K562 (cell line): Measurements from ENCODE around the gene ANK3. TPM values are rescaled to one million over a fixed set of nuclear protein-coding genes. Genes with fewer than 3 reads are reported as not detected.

Experiments used
- GATA2 ChIP-seq: sonication (generic); formaldehyde crosslinking; IDR thresholded peaks from 2 replicates; pipeline ENCODE4 v1.4.0; 2020; ENCODE audit warnings: mild to moderate bottlenecking, missing genetic modification reagents
- HDAC3 ChIP-seq: fragments of 450-650 bp; IDR thresholded peaks from 2 replicates; pipeline ENCODE4 v1.6.1; 2018; ENCODE audit warnings: borderline replicate concordance, mild to moderate bottlenecking, moderate library complexity; ENCODE audit not compliant: partially characterized antibody
- HNRNPLL ChIP-seq: fragments of 200-400 bp; formaldehyde crosslinking; IDR thresholded peaks from 2 replicates; pipeline ENCODE4 v1.6.1; 2017; ENCODE audit warnings: low read length, low read depth, mild to moderate bottlenecking; ENCODE audit not compliant: poor library complexity, severe bottlenecking
- POLR2AphosphoS2 ChIP-seq: IDR thresholded peaks from 2 replicates; pipeline ENCODE4 v1.6.1; 2012; ENCODE audit warnings: low read length, improper control_type of control experiment
- RFX5 ChIP-seq: IDR thresholded peaks from 2 replicates; pipeline ENCODE4 v1.6.1; 2011; ENCODE audit warnings: low read depth, mild to moderate bottlenecking, improper control_type of control experiment, low read length
- SMARCA4 ChIP-seq: fragments of 450-650 bp; IDR thresholded peaks from 2 replicates; pipeline ENCODE4 v1.6.1; 2016
- TAL1 ChIP-seq: fragments of 450-650 bp; IDR thresholded peaks from 2 replicates; pipeline ENCODE4 v1.6.1; 2016; ENCODE audit warnings: mild to moderate bottlenecking
- ZKSCAN3 ChIP-seq: fragments of 250-450 bp; sonication (Bioruptor Pico); IDR thresholded peaks from 2 replicates; pipeline ENCODE4 v1.4.0; 2020
- ZSCAN29 ChIP-seq: fragments of 450-650 bp; IDR thresholded peaks from 2 replicates; pipeline ENCODE4 v1.6.1; 2017
- polyA plus RNA-seq, 8 experiments: library from polyadenylated mRNA; depleted of rRNA in 4 of 8; stranded (reverse) in 5 of 8; unstranded in 3 of 8; fragments of >200 nt; fragmentation: Nextera tagmentation in 2 of 8; fragmentation: Illumina TruSeq in 1 of 8; extraction: Ambion mirVana in 2 of 8; extraction: Trizol in 1 of 8; gene quantifications; 2 replicates each; pipeline versions ENCODE4 v1.2.1 to v1.2.3, GENCODE V29; 2011 to 2014; ENCODE audit warnings: inconsistent platforms in 1 of 8, missing spikeins in 1 of 8
- total RNA-seq, 7 experiments: library from RNA; depleted of rRNA in 6 of 7; stranded (reverse); fragments of >200 nt in 6 of 7; fragmentation: Illumina TruSeq in 2 of 7; extraction: Trizol in 2 of 7; gene quantifications; 2 replicates each; pipeline versions ENCODE4 v1.2.1 to v1.2.3, GENCODE V29; 2011 to 2021; ENCODE audit warnings: low replicate concordance in 1 of 7
- TF ChIP-seq, protein P1 (sequence below): sonication (generic); formaldehyde crosslinking; IDR thresholded peaks from 2 replicates; pipeline ENCODE4 v1.8.0; 2022; ENCODE audit warnings: mild to moderate bottlenecking, missing genetic modification reagents, borderline replicate concordance
- TF ChIP-seq, protein P2 (sequence below), 2 experiments: IDR thresholded peaks; 2 replicates each; pipeline ENCODE4 v1.6.1; 2012; ENCODE audit warnings: improper control_type of control experiment in 2 of 2, low read depth in 2 of 2, low read length in 2 of 2, borderline replicate concordance in 1 of 2
- TF ChIP-seq, protein P3 (sequence below), 3 experiments: fragments of 200-800 bp in 1 of 3; sonication (Bioruptor generic) in 1 of 3; sonication (generic) in 1 of 3; formaldehyde crosslinking in 1 of 3; IDR thresholded peaks; 2 replicates each; pipeline versions ENCODE4 v1.6.1 to v1.8.0; 2016 to 2022; ENCODE audit warnings: mild to moderate bottlenecking in 2 of 3, missing compliant biosample characterization in 2 of 3, missing genetic modification characterization in 2 of 3, missing genetic modification reagents in 1 of 3

Gene ANK3
- total and polyA plus RNA-seq, 9 of the 15 experiments (the other 6 are each of a cell fraction or from before 2014, with no cell fraction given): 10.0 to 32.3 (median 17.9) TPM

DNA sequence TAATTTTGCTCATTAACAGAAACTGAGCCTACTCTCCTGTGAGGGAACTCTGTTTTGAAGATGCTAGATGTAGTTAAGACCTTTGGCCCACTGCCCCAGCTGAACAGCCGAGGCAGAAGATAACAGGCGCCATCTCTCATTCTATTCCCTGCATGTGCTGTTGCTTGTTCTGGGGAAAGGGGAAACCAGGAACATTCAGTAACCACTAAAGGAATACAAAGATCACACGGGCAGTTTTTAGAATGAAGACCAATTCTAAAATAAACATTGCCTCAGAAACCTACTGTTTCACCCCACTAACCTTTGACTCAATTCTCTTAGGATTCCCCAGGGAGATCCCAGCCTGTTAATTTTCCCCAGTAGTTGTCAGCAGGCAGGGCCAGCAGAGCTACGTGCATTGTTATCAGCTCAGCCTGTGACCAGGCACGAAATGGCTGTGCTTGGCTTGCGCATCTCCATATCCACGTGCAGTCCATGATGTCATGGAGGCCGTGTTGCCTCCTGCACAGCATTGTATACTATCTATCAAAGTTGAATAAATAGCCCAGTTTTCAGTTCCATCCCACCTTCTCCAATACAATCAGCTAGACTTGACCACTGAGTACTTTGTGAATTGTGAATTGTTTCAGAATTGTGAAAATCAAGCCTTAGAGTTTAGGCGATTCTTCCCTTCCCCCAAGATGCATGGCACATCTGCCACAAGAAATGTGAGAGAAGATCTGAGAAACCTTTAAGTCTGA lies 36.0 kb downstream of the ANK3 start (continued):
- TF ChIP-seq, protein P1, sequence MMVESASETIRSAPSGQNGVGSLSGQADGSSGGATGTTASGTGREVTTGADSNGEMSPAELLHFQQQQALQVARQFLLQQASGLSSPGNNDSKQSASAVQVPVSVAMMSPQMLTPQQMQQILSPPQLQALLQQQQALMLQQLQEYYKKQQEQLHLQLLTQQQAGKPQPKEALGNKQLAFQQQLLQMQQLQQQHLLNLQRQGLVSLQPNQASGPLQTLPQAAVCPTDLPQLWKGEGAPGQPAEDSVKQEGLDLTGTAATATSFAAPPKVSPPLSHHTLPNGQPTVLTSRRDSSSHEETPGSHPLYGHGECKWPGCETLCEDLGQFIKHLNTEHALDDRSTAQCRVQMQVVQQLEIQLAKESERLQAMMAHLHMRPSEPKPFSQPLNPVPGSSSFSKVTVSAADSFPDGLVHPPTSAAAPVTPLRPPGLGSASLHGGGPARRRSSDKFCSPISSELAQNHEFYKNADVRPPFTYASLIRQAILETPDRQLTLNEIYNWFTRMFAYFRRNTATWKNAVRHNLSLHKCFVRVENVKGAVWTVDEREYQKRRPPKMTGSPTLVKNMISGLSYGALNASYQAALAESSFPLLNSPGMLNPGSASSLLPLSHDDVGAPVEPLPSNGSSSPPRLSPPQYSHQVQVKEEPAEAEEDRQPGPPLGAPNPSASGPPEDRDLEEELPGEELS (CRISPR knock-in tag): no peak
- TF ChIP-seq RFX5: no peak
- no peak for TF ChIP-seq POLR2AphosphoS2
- TF ChIP-seq SMARCA4: peak; percentile 78
- no peak for TF ChIP-seq HDAC3
- no peak for TF ChIP-seq HNRNPLL
- no peak for TF ChIP-seq ZKSCAN3 (CRISPR knock-in tag)
- TF ChIP-seq, protein P2, sequence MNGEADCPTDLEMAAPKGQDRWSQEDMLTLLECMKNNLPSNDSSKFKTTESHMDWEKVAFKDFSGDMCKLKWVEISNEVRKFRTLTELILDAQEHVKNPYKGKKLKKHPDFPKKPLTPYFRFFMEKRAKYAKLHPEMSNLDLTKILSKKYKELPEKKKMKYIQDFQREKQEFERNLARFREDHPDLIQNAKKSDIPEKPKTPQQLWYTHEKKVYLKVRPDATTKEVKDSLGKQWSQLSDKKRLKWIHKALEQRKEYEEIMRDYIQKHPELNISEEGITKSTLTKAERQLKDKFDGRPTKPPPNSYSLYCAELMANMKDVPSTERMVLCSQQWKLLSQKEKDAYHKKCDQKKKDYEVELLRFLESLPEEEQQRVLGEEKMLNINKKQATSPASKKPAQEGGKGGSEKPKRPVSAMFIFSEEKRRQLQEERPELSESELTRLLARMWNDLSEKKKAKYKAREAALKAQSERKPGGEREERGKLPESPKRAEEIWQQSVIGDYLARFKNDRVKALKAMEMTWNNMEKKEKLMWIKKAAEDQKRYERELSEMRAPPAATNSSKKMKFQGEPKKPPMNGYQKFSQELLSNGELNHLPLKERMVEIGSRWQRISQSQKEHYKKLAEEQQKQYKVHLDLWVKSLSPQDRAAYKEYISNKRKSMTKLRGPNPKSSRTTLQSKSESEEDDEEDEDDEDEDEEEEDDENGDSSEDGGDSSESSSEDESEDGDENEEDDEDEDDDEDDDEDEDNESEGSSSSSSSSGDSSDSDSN (IDR thresholded peaks at IDR 0.05; ENCODE audit: borderline replicate concordance in 1 of 2, low read depth in 2 of 2, low read length in 2 of 2): 0 out of 4 replicates have a peak, but pooled peaks of 1 of the 2 experiments have one; percentile 50
- TF ChIP-seq GATA2: peak; percentile 73
- peak; percentile 68 for TF ChIP-seq TAL1
- TF ChIP-seq ZSCAN29: no peak
- TF ChIP-seq, protein P3, sequence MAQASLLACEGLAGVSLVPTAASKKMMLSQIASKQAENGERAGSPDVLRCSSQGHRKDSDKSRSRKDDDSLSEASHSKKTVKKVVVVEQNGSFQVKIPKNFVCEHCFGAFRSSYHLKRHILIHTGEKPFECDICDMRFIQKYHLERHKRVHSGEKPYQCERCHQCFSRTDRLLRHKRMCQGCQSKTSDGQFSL (CRISPR knock-in tag; IDR thresholded peaks at IDR 0.05): no peak
- TF ChIP-seq, protein P3 (tag; IDR thresholded peaks at IDR 0.05): peak in 1 of 2 experiments; percentile 85; a peak in 1 of 4 replicates
